ENCODE measurements around the gene OTUB2.

DNA sequence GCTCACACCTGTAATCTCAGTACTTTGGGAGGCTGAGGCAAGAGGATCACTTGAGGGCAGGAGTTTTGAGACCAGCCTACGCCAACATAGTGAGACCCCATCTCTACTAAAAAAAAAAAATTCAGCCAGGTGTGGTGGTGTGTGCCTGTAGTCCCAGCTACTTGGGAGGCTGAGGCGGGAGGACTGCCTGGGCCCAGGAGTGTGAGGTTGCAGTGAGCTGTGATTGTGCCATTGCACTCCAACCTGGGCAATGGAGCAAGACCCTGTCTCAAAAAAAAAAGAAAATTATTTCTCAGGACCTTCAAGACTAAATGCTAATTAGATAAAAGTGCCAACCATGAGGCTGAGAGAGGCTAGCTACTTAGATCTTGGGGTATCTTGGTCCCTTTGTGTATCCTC is 23.5 kb downstream of the OTUB2 start:
- TF ChIP-seq, protein P1, sequence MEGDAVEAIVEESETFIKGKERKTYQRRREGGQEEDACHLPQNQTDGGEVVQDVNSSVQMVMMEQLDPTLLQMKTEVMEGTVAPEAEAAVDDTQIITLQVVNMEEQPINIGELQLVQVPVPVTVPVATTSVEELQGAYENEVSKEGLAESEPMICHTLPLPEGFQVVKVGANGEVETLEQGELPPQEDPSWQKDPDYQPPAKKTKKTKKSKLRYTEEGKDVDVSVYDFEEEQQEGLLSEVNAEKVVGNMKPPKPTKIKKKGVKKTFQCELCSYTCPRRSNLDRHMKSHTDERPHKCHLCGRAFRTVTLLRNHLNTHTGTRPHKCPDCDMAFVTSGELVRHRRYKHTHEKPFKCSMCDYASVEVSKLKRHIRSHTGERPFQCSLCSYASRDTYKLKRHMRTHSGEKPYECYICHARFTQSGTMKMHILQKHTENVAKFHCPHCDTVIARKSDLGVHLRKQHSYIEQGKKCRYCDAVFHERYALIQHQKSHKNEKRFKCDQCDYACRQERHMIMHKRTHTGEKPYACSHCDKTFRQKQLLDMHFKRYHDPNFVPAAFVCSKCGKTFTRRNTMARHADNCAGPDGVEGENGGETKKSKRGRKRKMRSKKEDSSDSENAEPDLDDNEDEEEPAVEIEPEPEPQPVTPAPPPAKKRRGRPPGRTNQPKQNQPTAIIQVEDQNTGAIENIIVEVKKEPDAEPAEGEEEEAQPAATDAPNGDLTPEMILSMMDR (IDR thresholded peaks at IDR 0.05; ENCODE audit: extremely low read depth in 1 of 2, insufficient read depth in 1 of 2, low read depth in 1 of 2, low read length in 2 of 2), result no peak
- TF ChIP-seq POLR2A (IDR thresholded peaks at IDR 0.05; ENCODE audit: low read depth, low read length), result no peak
